HG03025 (cell line): ENCODE results near the gene GIMAP2.
"Not testable (repeated sequence)": the region's sequence is repeated elsewhere in the genome, so short reads cannot be mapped to it uniquely, and the experiment has no call there.

Experiments
- ATAC-seq: cut with Tn5 transposase; IDR thresholded peaks from one replicate; pipeline ENCODE4 v1.9.1; 2021; ENCODE audit warnings: mild to moderate bottlenecking, moderate library complexity; ENCODE audit not compliant: unreplicated experiment, low FRiP score

Gene GIMAP2

DNA sequence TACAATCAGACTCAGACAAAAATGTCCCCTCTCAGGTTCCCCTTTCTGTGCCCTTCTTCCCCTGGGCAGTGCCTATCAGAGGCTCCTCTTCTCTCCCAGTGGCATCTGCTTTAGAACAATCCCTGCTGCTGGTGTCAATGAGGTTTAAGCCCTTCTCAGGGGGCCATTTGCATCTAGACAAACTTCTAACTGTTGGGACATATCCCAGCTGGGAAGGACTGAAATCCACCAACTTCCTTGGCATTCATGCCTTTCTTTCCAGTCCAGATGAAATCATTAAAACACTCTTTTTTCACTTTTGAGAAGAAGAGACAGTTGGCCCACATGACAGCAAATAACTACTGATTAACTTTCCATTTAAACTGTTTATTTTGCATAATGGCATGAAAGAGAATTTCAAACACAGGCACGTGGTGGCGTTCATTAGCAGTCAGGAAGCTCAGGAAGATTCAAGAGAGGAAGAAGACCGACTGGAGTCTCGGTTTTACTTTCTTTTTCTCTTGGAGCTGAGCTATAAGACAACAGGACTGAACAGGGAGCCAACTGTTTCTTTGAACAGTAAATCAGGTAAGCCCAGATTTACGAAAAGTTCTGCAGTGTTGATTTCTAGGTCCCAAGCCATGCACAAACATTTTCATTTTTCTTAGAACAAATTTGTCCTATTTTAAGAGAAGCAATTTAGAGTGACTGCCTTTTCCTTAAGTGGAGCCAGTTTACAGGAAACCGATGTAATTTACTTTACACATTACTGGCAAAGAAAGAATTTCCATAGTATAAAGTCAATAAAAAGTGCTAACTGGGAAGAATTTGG, at the start of gene GIMAP2:
TSS of gene GIMAP2 (plus strand) at position 488 of the 811 bp plus-strand sequence. CDS start 1,354 bp downstream, outside the sequence.
- ATAC-seq, result peak; percentile 93

DNA sequence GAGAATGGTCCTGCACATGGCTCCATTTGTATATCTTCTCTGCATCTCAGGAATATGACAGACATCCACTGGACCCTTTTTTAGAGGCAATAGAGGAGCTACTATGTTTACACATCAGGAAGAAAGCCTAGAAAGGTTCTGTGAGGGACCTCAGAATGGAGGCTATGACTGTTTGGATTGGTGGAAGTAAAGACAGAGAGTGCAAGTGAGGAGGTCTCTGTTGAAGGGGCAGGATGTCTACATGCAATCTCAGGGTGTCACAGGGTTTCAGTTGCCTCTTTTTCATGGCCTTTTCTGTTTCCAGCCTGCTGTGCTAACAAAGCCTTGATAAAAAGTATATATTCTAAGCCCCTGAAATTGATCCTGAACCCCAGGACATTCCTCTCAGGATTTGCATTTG, 43.7 kb upstream of the GIMAP2 start:
- ATAC-seq, result no peak

DNA sequence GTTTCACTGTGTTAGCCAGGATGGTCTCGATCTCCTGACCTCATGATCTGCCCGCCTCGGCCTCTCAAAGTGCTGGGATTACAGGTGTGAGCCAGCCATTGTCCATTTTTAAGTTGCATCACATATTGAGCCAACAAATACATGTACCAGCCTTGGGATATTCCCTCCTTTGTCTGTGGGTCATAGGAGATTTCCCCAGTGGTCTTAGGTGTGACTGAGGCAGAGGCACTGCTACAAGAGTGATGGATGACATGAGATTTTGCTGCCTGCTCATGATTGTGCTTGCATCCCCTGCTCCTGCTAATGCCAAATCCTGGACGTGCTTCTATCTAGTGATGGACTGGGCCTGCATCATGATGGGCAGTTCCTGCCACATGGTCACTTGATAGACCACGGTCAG, 42.6 kb upstream of the GIMAP2 start:
- ATAC-seq, result no peak

DNA sequence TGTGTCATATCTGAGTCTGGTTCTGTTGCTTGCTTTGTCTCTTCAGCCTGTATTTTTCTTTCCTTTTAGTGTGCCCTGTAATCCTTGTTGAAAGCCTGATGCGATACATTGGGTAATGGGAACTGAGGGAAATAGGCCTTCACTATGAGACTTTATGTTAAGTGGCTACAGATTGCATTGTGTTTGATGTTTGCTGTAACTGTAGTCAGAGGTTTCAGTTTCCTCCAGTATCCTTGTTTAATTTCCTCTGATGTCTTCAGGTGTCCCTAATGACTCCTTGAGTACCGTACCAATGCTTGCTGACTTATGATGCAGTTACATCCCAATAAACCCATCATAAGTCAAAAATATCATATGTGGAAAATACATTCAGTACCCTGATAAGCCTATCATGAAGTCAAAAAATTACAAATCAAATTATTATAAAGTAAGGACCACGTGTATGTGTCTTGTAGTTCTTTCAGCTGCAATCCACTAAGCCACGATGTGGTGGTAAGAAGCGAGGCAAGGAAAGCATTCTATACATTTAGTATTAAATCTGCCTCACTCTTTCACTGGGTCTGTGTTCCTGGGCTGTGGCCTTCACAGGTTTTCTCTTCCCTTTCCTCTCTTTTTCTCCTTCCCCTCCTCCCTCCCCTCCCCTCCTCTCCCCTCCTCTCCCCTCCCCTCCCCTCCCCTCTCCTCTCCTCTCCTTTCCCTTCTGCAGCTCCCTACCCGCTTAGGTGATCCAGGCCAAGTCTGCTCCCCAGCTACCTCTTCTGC, 40.1 kb upstream of the GIMAP2 start:
- no peak for ATAC-seq

DNA sequence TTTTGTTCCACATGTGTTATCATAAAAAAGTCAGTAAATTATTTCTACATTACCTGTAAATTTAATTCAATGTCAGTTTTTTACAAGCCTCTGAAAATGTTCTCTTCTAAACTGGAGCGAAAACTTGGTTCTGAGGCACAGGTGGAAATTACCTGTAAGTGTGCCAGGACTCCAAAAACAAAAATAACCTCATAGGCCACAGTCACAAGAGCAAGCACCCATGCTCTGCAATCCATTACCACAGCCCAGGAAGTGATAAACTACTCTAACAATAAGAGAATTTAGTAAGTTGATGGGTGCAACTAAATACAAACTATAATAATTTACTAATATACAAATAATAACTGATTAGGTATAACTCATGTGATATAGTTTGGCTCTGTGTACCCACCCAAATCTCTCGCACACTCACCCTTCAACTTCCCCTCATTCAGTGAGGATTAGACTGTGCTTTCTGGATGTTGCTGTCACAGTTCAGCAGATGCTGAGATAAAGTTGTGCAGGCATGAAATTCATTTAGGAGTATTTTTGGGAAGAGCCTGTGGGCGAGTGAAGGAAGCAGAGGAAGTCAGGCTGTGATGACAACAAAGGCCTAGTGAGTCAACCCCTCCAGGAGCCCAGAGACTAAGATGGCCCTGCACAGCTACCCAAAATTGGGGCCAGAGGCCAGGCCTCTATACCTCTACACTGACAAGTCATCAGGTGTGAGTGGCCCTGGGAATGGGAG, 37.0 kb upstream of the GIMAP2 start:
- ATAC-seq, result no peak

DNA sequence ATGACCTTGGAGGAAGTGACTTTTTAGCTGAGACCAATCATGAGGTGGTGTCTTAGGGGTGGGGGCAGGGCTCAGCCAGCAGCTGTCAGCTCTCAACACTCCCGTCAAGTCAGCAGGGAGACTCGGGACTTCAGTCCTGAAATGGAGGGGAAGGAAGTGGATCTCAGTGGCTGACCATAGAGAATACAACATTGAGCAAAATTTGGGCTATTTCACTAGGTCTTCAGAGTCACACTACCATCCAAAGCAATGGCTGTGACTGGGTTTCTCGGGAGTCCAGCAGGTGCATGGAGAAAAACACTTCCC, 36.5 kb upstream of the GIMAP2 start:
- ATAC-seq, result no peak

DNA sequence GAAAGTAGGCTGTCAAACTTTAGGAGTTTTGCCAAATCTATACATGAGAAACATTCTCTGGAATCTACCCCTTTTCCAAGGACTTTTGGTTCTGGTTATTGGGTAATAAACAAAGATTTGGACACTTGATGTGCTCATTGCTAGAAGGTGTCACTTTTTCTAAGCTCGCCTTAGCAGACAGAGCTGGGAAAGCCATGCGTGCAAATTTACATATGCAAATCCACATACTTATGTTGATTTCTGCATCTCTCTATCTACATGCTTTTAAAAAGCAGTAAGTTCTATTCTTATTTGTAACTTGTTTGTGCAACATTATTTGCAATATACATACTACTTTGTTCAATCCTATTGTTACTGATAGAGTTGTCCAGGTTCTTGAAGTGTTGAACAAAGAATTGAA, 30.8 kb upstream of the GIMAP2 start:
- ATAC-seq, result no peak

DNA sequence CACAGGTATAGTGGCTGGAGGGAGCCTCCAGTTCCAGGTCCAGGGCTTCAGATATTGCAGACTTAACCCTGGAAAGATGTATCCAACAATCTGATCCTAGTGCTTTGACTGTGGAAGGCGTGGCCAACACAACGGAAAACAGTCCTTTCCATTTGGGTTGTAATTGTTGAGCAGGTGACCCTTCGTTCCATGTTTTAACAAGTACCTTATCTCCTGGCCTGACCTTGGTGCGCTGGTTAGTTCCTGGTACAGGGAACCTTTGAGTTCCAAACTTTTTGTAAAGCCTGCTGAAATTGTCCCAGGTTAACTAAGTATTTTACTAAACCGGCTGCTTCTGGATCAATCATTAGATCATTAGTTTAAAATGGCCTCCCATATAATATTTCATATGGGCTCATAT, 29.5 kb upstream of the GIMAP2 start:
- no peak for ATAC-seq

DNA sequence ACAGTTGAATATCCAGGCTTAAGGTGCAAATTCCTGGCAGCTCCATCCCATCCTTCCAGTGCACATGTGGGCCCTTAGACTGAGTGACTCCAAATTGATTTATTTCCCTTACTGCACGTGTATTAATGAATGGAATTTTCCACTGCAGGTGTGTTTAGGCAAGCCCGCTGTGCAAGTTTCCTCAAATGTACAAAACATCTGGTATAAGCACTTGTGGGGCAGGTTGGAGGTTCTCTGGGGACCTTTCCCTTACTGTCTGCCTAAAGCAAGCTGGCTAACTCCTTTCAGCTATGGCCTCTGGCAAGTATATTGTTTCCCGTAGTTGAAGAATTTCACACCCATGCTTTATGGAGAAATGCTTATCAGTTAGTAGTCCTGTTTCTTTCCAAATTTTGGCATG, 28.0 kb upstream of the GIMAP2 start:
- ATAC-seq, result no peak

DNA sequence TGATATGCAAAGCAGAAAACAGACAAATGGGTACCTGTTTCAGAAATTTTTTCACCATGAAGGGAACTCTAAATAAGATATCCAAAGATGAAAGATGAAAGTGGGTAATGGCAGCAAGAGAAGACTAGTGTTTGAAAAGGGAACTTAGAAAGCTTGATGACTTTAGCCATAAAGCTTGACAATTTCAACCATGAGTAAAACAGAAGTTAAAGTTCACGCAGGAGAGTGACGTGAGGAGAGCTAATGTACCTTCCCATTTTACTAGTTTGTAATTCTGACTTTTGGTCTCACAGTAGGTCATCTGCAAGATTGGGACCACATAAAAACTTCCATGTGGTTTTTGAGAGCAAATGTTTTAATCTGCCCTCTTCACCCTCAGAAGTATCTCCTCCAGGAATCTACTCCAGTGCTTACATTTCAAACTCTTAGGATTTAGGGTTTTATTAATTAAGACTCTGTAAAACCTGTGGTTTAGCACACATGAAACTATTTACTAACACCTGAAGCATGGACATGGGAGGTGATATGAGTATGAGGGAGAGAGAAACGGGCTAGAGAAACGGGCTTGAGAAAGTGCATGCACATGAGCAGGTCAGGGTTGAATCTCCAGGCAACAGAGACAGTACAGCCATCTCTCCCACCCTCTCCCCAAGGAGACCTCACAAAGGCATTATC, 24.4 kb upstream of the GIMAP2 start:
- ATAC-seq, result no peak

DNA sequence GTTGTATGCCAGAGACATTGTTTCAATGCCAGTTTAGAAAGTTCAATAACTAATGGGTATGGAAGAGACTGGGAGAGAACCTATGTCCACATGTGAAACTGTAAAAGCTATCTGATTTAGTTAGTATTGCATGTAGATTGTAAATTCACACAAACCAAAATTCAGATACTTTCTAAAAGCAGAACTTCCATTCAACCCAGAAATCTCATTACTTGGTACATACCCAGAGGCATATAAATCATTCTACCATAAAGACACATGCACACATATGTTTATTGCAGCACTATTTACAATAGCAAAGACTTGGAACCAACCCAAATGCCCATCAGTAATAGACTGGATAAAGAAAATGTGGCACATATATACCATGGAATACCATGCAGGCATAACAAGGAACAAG, 22.7 kb upstream of the GIMAP2 start:
- not testable (repeated sequence) for ATAC-seq

DNA sequence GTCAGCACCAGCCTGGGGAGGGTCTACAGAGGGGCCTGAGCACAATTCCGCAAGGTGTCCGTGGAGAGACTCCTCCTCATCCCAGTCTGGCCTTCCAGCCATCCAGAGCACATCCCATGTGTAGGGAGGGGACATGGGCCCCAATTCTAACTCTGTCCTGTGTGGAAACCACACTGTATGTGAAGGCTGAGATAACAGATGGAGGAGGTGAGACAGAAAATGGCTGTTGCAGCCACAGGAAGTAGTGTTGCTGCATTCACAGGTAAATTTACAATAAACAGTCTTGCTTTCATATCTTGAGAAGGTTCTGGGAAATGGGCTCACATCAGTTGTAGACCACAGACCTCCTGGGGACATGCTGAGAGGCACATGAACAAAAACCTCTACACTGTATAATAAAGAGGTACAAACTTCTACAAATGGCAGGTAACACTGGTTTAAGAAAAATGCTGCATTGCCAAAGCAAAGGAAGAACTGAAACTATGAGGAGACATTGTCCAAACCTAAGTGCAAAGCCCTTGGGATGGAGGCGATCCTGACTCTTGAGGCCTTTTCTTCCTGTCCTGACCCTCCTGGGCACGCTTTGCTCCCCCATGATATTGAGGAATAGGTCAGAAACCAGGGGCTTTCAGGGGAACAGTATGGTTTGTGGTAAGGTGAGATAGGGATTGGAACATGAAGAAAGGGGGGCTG, 21.6 kb upstream of the GIMAP2 start:
- ATAC-seq, result no peak

DNA sequence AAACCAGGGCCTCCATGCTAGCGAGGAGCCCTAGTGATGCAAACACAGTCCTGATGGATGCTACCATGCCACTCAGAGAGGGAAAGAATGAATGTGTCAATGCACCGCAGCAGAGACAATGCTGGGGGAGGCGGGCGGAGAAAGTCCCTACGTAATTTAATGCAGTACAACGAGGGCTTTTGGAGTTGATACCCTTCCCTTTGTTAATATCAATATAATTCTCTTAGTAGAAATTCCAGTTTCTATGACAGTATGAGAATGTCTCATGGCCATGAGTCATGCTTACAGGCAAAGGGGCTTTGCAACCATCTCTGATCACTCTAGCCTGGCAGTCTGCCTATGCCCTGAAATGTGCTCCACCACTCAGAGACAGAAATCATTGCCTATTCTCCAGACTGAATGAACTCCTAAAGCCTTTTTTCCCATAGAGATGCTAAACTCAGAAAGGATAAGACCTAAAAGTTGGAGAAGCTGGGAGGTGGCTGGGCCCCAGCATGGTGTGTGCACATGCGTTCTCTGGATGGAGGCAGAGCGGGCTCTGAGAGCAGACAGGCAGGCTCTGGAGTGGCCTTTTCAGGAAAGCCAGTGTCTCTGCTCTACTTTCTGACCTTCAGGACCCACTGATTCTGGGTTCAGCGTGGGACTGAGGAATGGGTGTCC, 20.3 kb upstream of the GIMAP2 start:
- no peak for ATAC-seq

DNA sequence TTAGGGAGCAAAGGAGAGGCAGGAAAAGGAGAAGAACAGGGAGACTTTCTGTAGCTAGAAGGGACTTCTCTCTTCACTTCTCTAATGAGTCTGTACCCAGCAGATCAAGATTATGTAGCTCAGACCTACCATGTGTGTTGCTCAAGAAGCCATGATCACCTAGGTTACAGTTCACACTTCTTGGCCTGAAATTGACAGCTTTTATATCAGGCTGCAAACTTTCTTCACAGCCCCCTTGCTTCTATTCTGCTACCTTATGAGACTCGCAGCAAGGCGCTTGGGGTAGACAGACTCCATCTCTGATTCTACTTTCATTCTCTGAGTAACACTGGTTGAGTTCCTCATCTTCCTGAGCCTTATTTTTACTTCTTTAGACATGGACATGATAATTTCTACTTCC, 19.6 kb upstream of the GIMAP2 start:
- ATAC-seq, result no peak

DNA sequence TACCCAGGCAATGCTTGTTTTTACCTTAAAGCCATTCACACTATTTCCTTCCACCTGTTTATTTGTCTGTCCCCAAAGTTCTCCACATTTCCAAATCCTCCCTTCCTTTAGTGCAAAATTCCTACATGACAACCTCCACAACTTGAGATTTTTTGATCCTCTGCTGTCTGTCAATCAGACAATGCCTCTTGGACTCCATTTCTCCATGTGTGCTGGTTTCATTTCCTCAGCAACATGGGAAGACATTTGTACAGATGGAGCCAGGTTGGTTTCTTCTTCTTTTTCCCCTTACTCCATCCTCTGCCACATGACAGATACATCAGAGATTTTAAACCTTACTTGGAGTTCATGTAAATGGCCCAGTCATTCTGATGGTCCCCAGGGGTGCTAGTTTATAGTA, 19.1 kb upstream of the GIMAP2 start:
- ATAC-seq, result no peak

DNA sequence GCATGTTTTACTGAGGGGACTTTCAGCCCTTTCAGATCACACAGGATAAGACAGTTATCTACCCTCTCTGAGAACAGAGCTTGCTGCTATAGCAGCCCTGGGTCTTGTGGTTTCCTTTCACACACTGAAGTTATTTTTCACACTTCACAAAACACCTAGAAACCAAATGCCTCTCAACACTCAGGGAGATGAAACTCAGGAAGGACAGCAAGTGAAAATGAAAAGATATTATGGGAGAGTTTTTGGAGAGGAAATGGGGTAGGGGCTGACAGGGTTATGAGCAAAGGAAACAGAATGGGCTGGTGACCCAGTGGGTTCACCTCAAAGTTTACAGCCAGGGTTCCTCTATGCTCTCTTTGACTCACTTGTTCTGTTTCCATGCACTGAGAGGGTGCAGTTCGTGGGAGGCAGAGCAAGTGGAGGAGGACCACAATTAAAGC, 17.0 kb upstream of the GIMAP2 start:
- peak; percentile 69 for ATAC-seq

DNA sequence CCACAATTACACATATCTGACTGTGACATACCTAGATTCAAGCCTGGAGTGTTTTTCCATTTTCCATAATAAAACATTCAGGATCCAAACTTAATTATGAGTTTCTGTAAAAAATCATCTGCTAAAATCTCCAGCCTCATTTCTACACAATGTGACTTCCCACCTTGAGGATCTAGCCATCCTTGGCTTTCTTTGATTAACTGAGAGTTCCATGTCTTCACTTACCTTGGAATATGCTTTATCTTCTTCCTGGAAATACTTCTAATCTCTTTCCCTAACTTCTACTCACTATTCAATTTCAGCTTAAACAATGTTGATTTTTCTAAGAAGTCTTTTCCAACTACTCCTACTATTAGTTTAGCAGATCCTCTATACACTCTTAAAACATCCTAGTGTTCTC, 16.5 kb upstream of the GIMAP2 start:
- ATAC-seq, result no peak

DNA sequence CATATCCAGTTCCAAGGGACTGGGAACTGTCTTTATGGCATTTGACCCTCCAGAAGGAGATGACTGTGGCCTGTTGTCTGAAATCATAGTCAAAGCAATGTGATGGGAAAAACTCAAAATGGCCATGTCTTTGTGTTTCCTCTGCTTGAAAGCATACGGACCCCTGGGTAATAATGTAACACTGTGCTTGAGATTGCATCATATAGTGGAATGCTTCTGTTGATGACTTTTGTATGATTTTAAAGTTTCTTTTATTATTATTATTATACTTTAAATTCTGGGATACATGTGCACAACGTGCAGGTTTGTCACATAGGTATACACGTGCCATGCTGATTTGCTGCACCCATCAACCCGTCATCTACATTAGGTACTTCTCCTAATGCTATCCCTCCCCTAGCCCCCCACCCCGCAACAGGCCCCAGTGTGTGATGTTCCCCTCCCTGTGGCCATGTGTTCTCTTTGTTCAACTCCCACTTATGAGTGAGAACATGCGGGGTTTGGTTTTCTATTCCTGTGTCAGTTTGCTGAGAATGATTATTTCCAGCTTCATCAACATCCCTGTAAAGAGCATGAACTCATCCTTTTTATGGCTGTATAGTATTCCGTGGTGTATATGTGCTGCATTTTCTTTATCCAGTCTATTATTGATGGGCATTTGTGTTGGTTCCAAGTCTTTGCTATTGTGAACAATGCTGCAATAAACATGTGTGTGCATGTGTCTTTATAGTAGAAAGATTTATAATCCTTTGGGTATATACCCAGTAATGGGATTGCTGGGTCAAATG, 13.5 kb upstream of the GIMAP2 start:
- not testable (repeated sequence) for ATAC-seq

DNA sequence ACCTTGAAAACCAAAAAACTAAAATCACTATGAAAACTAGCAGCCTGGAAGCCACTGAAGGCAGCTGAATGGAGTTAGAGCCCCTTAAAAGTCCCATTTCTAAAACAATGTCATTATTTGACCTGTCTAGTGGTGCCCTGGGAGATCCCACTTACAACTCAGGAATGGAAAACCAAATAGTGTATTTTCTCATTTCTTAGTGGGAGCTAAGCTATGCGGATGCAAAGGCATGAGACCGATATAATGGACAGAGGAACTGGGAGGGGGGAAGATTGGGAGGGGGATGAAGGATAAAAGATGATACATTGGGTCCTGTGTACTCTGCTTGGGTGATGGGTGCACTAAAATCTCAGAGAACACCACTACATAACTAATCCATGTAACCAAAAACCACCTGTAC, 9.8 kb upstream of the GIMAP2 start:
- no peak for ATAC-seq
